ENCODE data around the gene TFEB.

Gene TFEB

GRCh38 chr6:41638002-41638934 is 97.1 kb downstream of the TFEB start, which contains the start of gene MDFI:
Gene MDFI (plus strand): TSS chr6:41638468. CDS start chr6:41638750, 282 bp downstream.
- no peak for DNase-seq (ENCODE audit: low read depth)

GRCh38 chr6:41637194-41638001 is 98.0 kb downstream of the TFEB start:
- DNase-seq (ENCODE audit: low read depth) = no peak

- no peak for DNase-seq (ENCODE audit: low read depth)
Observed at GRCh38 chr6:41636833-41637193, 98.6 kb downstream of the TFEB start.

- DNase-seq (ENCODE audit: low read depth) = no peak
Observed at GRCh38 chr6:41635365-41635764, 100.0 kb downstream of the TFEB start.

DNA sequence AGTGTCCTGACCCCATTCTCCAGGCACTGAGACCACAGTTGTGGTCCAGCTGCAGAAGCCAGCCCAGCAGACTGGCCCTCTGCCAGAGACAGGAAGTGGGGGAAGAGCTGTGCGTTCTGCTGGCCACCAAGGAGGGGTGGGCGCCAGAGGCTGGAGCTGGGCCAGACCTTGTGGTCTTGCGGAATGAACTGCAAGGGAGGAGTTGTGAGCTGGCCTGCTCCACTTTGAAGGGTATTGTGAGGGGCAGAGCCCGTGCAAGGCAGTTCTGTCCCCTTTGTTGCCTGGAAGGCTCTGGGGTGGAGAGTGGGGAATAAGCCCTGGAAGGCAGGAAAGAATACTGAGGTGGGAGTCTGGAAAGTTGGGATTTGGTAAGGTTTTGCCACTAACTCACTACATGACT is 100.8 kb downstream of the TFEB start:
- DNase-seq (ENCODE audit: low read depth) = no peak
